GM11168 (cell line): ENCODE measurements around the gene ITGA5.

Experiments
- in situ Hi-C: fragments of 300-500 bp; cut with MboI; formaldehyde crosslinking; loops from one replicate; pipeline ENCODE4 v1.12.0; 2022; ENCODE audit warnings: low sequenced_read_pairs; ENCODE audit not compliant: unreplicated experiment

Gene ITGA5

GRCh38 chr12:54431911-54432814, 13.1 kb upstream of the ITGA5 start:
- in situ Hi-C loops, result no loop called here

GRCh38 chr12:54430471-54431069, 11.5 kb upstream of the ITGA5 start:
- in situ Hi-C loops, result no loop called here

GRCh38 chr12:54429014-54429471, 10.0 kb upstream of the ITGA5 start:
- in situ Hi-C loops, result no loop called here

- in situ Hi-C loops, result no loop called here
These were observed 9.3 kb upstream of the ITGA5 start for GRCh38 chr12:54428050-54429013.

GRCh38 chr12:54427106-54427505, 8.0 kb upstream of the ITGA5 start:
- in situ Hi-C loops, result no loop called here

GRCh38 chr12:54426690-54427089, 7.6 kb upstream of the ITGA5 start:
- in situ Hi-C loops, result no loop called here

- in situ Hi-C loops, result no loop called here
These were observed 6.6 kb upstream of the ITGA5 start for GRCh38 chr12:54425702-54426101.

GRCh38 chr12:54424224-54424623, 5.2 kb upstream of the ITGA5 start:
- in situ Hi-C loops, result no loop called here

- in situ Hi-C loops, result no loop called here
These were observed 4.7 kb upstream of the ITGA5 start for GRCh38 chr12:54423816-54424150.

GRCh38 chr12:54421879-54422250, 2.8 kb upstream of the ITGA5 start:
- in situ Hi-C loops, result no loop called here

- in situ Hi-C loops, result no loop called here
These were observed 2.3 kb upstream of the ITGA5 start for GRCh38 chr12:54421175-54421878.

GRCh38 chr12:54420766-54421144, 1.7 kb upstream of the ITGA5 start:
- in situ Hi-C loops, result no loop called here

- in situ Hi-C loops, result no loop called here
These were observed 502 bp downstream of the ITGA5 start for GRCh38 chr12:54418441-54419087.

- in situ Hi-C loops, result no loop called here
These were observed 1.2 kb downstream of the ITGA5 start for GRCh38 chr12:54417712-54418440.

- in situ Hi-C loops, result no loop called here
These were observed 2.1 kb downstream of the ITGA5 start for GRCh38 chr12:54416687-54417603.

GRCh38 chr12:54415221-54415929, 3.7 kb downstream of the ITGA5 start:
- in situ Hi-C loops, result no loop called here
